T-helper 2 cell (primary cell): ENCODE data around the gene POLR2J3.
"Not testable (repeated sequence)": the region's sequence is repeated elsewhere in the genome, so short reads cannot be mapped to it uniquely, and the experiment has no call there.

Experiments
- DNase-seq, 5 experiments: peaks; one replicate each; pipeline versions ENCODE4 v3.0.0 to v3.0.0-alpha.2; 2012 to 2022

POLR2J3 gene

GRCh38 chr7:102581722-102582121 lies 9.3 kb upstream of the POLR2J3 start:
- DNase-seq = not testable (repeated sequence)

- not testable (repeated sequence) for DNase-seq
Observed at GRCh38 chr7:102578486-102578885, 6.1 kb upstream of the POLR2J3 start.

- peak in 1 of 5 experiments; percentile 0 for DNase-seq
Observed at GRCh38 chr7:102577315-102578240, 5.2 kb upstream of the POLR2J3 start.

- DNase-seq = not testable (repeated sequence)
Observed at GRCh38 chr7:102576363-102576762, 4.0 kb upstream of the POLR2J3 start.

GRCh38 chr7:102574607-102575006 lies 2.2 kb upstream of the POLR2J3 start:
- DNase-seq = not testable (repeated sequence)

- not testable (repeated sequence) for DNase-seq
Observed at GRCh38 chr7:102568620-102569019, 3.8 kb downstream of the POLR2J3 start.

GRCh38 chr7:102550808-102551422 lies 21.5 kb downstream of the POLR2J3 start, which contains the start of gene SPDYE2:
SPDYE2 (plus strand) TSS chr7:102551226; CDS start chr7:102553256, 2,030 bp downstream.
- not testable (repeated sequence) for DNase-seq

GRCh38 chr7:102546353-102546752 lies 26.0 kb downstream of the POLR2J3 start:
- not testable (repeated sequence) for DNase-seq

GRCh38 chr7:102545288-102545687 lies 27.1 kb downstream of the POLR2J3 start:
- DNase-seq = not testable (repeated sequence)

GRCh38 chr7:102544372-102544771 lies 28.0 kb downstream of the POLR2J3 start:
- DNase-seq = not testable (repeated sequence)

GRCh38 chr7:102543596-102543995 lies 28.8 kb downstream of the POLR2J3 start, which contains the start of gene UPK3BL2:
UPK3BL2 (minus strand) TSS chr7:102543696; CDS start chr7:102543636, 60 bp downstream.
- DNase-seq = not testable (repeated sequence)

GRCh38 chr7:102542771-102543170 lies 29.6 kb downstream of the POLR2J3 start:
- not testable (repeated sequence) for DNase-seq

GRCh38 chr7:102542083-102542482 lies 30.3 kb downstream of the POLR2J3 start:
- DNase-seq = not testable (repeated sequence)

- not testable (repeated sequence) for DNase-seq
Observed at GRCh38 chr7:102540604-102541003, 31.8 kb downstream of the POLR2J3 start.

GRCh38 chr7:102535062-102535615 lies 37.2 kb downstream of the POLR2J3 start:
- not testable (repeated sequence) for DNase-seq

- not testable (repeated sequence) for DNase-seq
Observed at GRCh38 chr7:102532127-102532526, 40.3 kb downstream of the POLR2J3 start.

- not testable (repeated sequence) for DNase-seq
Observed at GRCh38 chr7:102531583-102531982, 40.8 kb downstream of the POLR2J3 start.

GRCh38 chr7:102527822-102528793 lies 44.3 kb downstream of the POLR2J3 start:
- not testable (repeated sequence) for DNase-seq

- DNase-seq = not testable (repeated sequence)
Observed at GRCh38 chr7:102527182-102527581, 45.2 kb downstream of the POLR2J3 start.

- DNase-seq = not testable (repeated sequence)
Observed at GRCh38 chr7:102524803-102525202, 47.6 kb downstream of the POLR2J3 start.

GRCh38 chr7:102520797-102521196 lies 51.6 kb downstream of the POLR2J3 start:
- not testable (repeated sequence) for DNase-seq
